HepG2 (cell line): ENCODE measurements around the gene ECHS1. TPM values are rescaled to one million over a fixed set of nuclear protein-coding genes. Genes with fewer than 3 reads are reported as not detected.

Experiments
- ATAC-seq: fragments of 200-7000 bp; cut with Tn5 transposase; 3 replicates; pipeline ENCODE4 v1.9.1; 2020; ENCODE audit warnings: mild to moderate bottlenecking, moderate library complexity
- BruUV-seq: library from RNA; stranded (reverse); fragments of 400-500 nt; replicated peaks from 2 replicates; lab custom pipeline; 2021; lab: Mats Ljungman, UMichigan
- CTCF ChIA-PET: fragments of 300-600 bp; formaldehyde crosslinking; extraction: SDS; loops from one replicate; lab custom pipeline; 2021; ENCODE audit warnings: low total read pairs, inconsistent platforms, low intra/inter-chr PET ratio; lab: Yijun Ruan, JAX
- POLR2A ChIA-PET: fragments of 350-600 bp; sonication (Branson Sonifier 250); formaldehyde crosslinking; loops from one replicate; lab custom pipeline; 2020; ENCODE audit warnings: antibody characterized with exemption, inconsistent platforms; lab: Yijun Ruan, JAX
- DNase-seq: peaks from one replicate; pipeline ENCODE4 v3.0.0-alpha.2; 2015; ENCODE audit warnings: low spot score
- FAIRE-seq: peaks from 3 replicates; lab custom pipeline; 2011; peaks lifted over from hg19 to GRCh38; lab: Jason Lieb, UNC
- H2AFZ ChIP-seq: one replicate; pipeline ENCODE4 v1.6.1; 2011; ENCODE audit warnings: low read length, inconsistent platforms
- H3K27ac ChIP-seq: fragments of 300-600 bp; 3 replicates; pipeline ENCODE4 v1.8.0; 2011; ENCODE audit warnings: mixed run types, mild to moderate bottlenecking, mixed read lengths, low read length, inconsistent platforms; ENCODE audit not compliant: insufficient read depth; ENCODE audit errors: extremely low read length
- H3K27me3 ChIP-seq, 2 experiments: fragments of 200-600 bp in 1 of 2; 2 replicates in 1 of 2; 3 replicates in 1 of 2; pipeline versions ENCODE4 v1.6.0 to v1.8.0; 2011; ENCODE audit warnings: low read length in 2 of 2, mild to moderate bottlenecking in 2 of 2, moderate library complexity in 2 of 2, inconsistent platforms in 1 of 2; ENCODE audit not compliant: insufficient read depth in 2 of 2, control insufficient read depth in 1 of 2
- H3K36me3 ChIP-seq, 2 experiments: fragments of 200-600 bp in 1 of 2; replicated peaks in 1 of 2; 2 replicates in 1 of 2; 3 replicates in 1 of 2; pipeline versions ENCODE4 v1.5.1 to v1.8.0; 2011; ENCODE audit warnings: low read length in 2 of 2, inconsistent platforms in 1 of 2; ENCODE audit not compliant: insufficient read depth in 2 of 2, control insufficient read depth in 1 of 2
- H3K4me1 ChIP-seq: 2 replicates; pipeline ENCODE4 v1.5.1; 2012; ENCODE audit warnings: low read length, inconsistent platforms; ENCODE audit not compliant: insufficient read depth
- H3K4me2 ChIP-seq: 2 replicates; pipeline ENCODE4 v1.6.0; 2011; ENCODE audit warnings: low read depth, low read length, inconsistent platforms
- H3K4me3 ChIP-seq, 3 experiments: fragments of 200-600 bp in 1 of 3; sonication (generic), shearing (Covaris generic) in 1 of 3; replicated peaks in 1 of 3; 2 replicates each; pipeline ENCODE4 v1.5.1; 2011 to 2016; ENCODE audit warnings: low read length in 3 of 3, inconsistent platforms in 2 of 3, low read depth in 2 of 3, mild to moderate bottlenecking in 2 of 3, control low read depth in 1 of 3, mixed read lengths in 1 of 3; ENCODE audit not compliant: insufficient read depth in 1 of 3
- H3K79me2 ChIP-seq: one replicate; pipeline ENCODE4 v1.6.1; 2011; ENCODE audit warnings: low read length, inconsistent platforms; ENCODE audit not compliant: insufficient read depth
- H3K9ac ChIP-seq: 2 replicates; pipeline ENCODE4 v1.6.0; 2011; ENCODE audit warnings: mild to moderate bottlenecking, low read depth, low read length, inconsistent platforms; ENCODE audit not compliant: insufficient read depth
- H3K9me3 ChIP-seq: 2 replicates; pipeline ENCODE4 v1.5.1; 2012; ENCODE audit warnings: mild to moderate bottlenecking, low read length
- H4K20me1 ChIP-seq: 2 replicates; pipeline ENCODE4 v1.6.0; 2011; ENCODE audit warnings: inconsistent platforms, mild to moderate bottlenecking, low read length, moderate library complexity; ENCODE audit not compliant: insufficient read depth
- HNRNPL ChIP-seq: fragments of 200-400 bp; formaldehyde crosslinking; IDR thresholded peaks from 2 replicates; pipeline ENCODE4 v1.6.1; 2017; ENCODE audit warnings: mild to moderate bottlenecking, low read depth, low read length
- HNRNPLL ChIP-seq: fragments of 200-400 bp; formaldehyde crosslinking; IDR thresholded peaks from 2 replicates; pipeline ENCODE4 v1.6.1; 2017; ENCODE audit warnings: mild to moderate bottlenecking, low read depth, low read length; ENCODE audit not compliant: poor library complexity, severe bottlenecking
- ZBTB7B ChIP-seq: sonication (generic); formaldehyde crosslinking; IDR thresholded peaks from 2 replicates; pipeline ENCODE4 v1.4.0; 2020; ENCODE audit warnings: missing genetic modification reagents
- WGBS: methylation state at CpG from one replicate; pipeline ENCODE4 v1.1.6; 2017; ENCODE audit warnings: low lambda C conversion rate; 5-methylcytosine and 5-hydroxymethylcytosine counted together
- in situ Hi-C: cut with HindIII; loops from 2 replicates; pipeline ENCODE4 v1.10.0; 2017; ENCODE audit warnings: low pct_unique_long_range_greater_than_20kb; ENCODE audit not compliant: extremely low pct_ligation_motif_present
- intact Hi-C: fragments of 100-400 bp; cut with micrococcal nuclease; formaldehyde crosslinking; loops from one replicate; pipeline ENCODE4 v1.10.0; 2022; ENCODE audit not compliant: unreplicated experiment
- polyA plus RNA-seq, 8 experiments: library from polyadenylated mRNA; depleted of rRNA in 3 of 8; stranded (reverse) in 7 of 8; unstranded in 1 of 8; fragments of >200 nt; fragmentation: Illumina TruSeq in 4 of 8; extraction: Trizol in 4 of 8; gene quantifications; 2 replicates each; pipeline versions ENCODE4 v1.2.1 to v1.2.3, GENCODE V29; 2011 to 2016; ENCODE audit warnings: low read depth in 4 of 8, missing spikeins in 1 of 8, mixed read lengths in 1 of 8; ENCODE audit not compliant: insufficient read depth in 1 of 8
- total RNA-seq, 5 experiments: library from RNA; depleted of rRNA; stranded (reverse); fragments of >200 nt; fragmentation: Illumina TruSeq; extraction: Trizol; gene quantifications; 2 replicates each; pipeline ENCODE4 v1.2.3, GENCODE V29; 2016; ENCODE audit warnings: low read depth in 1 of 5
- TF ChIP-seq, protein P1 (sequence below): sonication (generic); formaldehyde crosslinking; IDR thresholded peaks from 2 replicates; pipeline ENCODE4 v1.8.0; 2022; ENCODE audit warnings: mild to moderate bottlenecking, missing genetic modification reagents, moderate library complexity
- TF ChIP-seq, protein P2 (sequence below): sonication (generic); formaldehyde crosslinking; IDR thresholded peaks from 2 replicates; pipeline ENCODE4 v1.4.0; 2020; ENCODE audit warnings: low read depth, mild to moderate bottlenecking, missing genetic modification reagents
- TF ChIP-seq, protein P3 (sequence below): sonication (generic); formaldehyde crosslinking; IDR thresholded peaks from 2 replicates; pipeline ENCODE4 v1.5.0; 2020; ENCODE audit warnings: missing genetic modification reagents
- TF ChIP-seq, protein P4 (sequence below): sonication (generic); formaldehyde crosslinking; IDR thresholded peaks from 2 replicates; pipeline ENCODE4 v1.5.1; 2020; ENCODE audit warnings: mild to moderate bottlenecking, missing genetic modification reagents, moderate library complexity
- TF ChIP-seq, protein P5 (sequence below): sonication (generic); formaldehyde crosslinking; IDR thresholded peaks from 2 replicates; pipeline ENCODE4 v1.4.0; 2020; ENCODE audit warnings: mild to moderate bottlenecking, missing genetic modification reagents

ECHS1 gene
- total and polyA plus RNA-seq, 2 of the 13 experiments (the other 11 are each of a cell fraction or from before 2014, with no cell fraction given): 32.7 to 195 TPM

DNA sequence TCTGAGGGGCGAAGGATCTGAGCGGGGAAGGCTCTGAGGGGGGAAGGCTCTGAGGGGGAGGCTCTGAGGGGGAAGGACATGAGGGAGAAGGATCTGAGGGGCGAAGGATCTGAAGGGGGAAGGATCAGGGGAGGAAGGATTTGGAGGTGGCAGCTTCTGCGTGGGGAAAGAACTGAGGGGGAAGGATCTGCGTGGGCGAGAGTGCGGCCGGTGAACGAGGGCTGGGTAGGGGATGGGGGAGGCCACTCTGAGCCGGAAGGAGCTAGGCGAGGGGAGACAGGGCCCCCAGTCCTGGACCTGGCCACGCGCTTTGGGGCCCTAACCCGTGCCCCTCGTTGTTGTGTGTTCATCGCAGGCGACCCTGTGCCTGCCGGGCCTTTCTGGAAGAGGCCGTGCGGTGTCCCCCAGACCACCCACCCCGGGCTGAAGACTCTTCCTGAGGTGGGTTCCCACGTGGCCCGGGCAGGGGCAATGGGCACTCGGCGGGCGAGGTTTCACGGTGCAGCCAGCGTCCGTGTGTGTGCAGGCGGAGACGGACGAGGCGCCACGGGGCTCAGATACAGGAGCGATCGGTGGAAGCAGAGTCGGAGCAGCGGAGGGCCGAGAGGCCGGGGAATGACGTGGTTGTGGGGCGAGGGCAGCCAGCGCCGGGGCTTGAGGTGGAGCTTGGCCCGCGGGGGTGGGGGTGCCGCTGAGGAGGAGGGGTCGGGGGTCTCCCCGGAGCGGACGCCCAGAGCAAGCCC, 38.5 kb downstream of the ECHS1 start:
- H3K27me3 ChIP-seq: peaks cover 6 to 61% of the 10 kb centered on the region in 2 experiments; a peak in 4 of 5 replicates
- intact Hi-C loops (no loop called here), in situ Hi-C loops (no loop called here)
- H3K4me3 ChIP-seq: peak overlapping the region; percentile 19 to 72 (median 42); a peak in 4 of 6 replicates
- no peak overlapping the region for H2AFZ ChIP-seq
- no peak overlapping the region for H3K27ac ChIP-seq
- ATAC-seq (peak; percentile 66), DNase-seq (no peak), FAIRE-seq (no peak)
- POLR2A ChIA-PET: interaction anchor here (1.0 kb wide), 1 partner anchor 23 kb away, joined by 3 read pairs; the partner anchor contains the start of gene FUOM
- 9% methylated on average over 32 of the region's 51 CpGs for WGBS
- CTCF ChIA-PET: no interaction called here
- no peaks in the 10 kb centered on the region for H4K20me1 ChIP-seq
- H3K4me2 ChIP-seq: peak overlapping the region; percentile 64
- H3K4me1 ChIP-seq: peaks cover 22% of the 10 kb centered on the region
- BruUV-seq: no TSS peak
- no peaks in the 10 kb centered on the region for H3K79me2 ChIP-seq
- H3K9ac ChIP-seq: 0 out of 2 replicates have a peak overlapping the region, but pooled peaks have one; percentile 8
- H3K36me3 ChIP-seq: no peaks in the 10 kb centered on the region
- no peaks in the 10 kb centered on the region for H3K9me3 ChIP-seq
- TF ChIP-seq HNRNPLL (peak; percentile 36), ZBTB7B (CRISPR knock-in tag) (no peak), HNRNPL (0 out of 2 replicates have a peak, but pooled peaks have one; percentile 18)
- TF ChIP-seq, protein P1, sequence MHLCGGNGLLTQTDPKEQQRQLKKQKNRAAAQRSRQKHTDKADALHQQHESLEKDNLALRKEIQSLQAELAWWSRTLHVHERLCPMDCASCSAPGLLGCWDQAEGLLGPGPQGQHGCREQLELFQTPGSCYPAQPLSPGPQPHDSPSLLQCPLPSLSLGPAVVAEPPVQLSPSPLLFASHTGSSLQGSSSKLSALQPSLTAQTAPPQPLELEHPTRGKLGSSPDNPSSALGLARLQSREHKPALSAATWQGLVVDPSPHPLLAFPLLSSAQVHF (CRISPR knock-in tag): 0 out of 2 replicates have a peak, but pooled peaks have one; percentile 24
- TF ChIP-seq, protein P2, sequence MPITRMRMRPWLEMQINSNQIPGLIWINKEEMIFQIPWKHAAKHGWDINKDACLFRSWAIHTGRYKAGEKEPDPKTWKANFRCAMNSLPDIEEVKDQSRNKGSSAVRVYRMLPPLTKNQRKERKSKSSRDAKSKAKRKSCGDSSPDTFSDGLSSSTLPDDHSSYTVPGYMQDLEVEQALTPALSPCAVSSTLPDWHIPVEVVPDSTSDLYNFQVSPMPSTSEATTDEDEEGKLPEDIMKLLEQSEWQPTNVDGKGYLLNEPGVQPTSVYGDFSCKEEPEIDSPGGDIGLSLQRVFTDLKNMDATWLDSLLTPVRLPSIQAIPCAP (CRISPR knock-in tag): no peak
- TF ChIP-seq, protein P3, sequence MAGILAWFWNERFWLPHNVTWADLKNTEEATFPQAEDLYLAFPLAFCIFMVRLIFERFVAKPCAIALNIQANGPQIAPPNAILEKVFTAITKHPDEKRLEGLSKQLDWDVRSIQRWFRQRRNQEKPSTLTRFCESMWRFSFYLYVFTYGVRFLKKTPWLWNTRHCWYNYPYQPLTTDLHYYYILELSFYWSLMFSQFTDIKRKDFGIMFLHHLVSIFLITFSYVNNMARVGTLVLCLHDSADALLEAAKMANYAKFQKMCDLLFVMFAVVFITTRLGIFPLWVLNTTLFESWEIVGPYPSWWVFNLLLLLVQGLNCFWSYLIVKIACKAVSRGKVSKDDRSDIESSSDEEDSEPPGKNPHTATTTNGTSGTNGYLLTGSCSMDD (CRISPR knock-in tag): no peak
- TF ChIP-seq, protein P4, sequence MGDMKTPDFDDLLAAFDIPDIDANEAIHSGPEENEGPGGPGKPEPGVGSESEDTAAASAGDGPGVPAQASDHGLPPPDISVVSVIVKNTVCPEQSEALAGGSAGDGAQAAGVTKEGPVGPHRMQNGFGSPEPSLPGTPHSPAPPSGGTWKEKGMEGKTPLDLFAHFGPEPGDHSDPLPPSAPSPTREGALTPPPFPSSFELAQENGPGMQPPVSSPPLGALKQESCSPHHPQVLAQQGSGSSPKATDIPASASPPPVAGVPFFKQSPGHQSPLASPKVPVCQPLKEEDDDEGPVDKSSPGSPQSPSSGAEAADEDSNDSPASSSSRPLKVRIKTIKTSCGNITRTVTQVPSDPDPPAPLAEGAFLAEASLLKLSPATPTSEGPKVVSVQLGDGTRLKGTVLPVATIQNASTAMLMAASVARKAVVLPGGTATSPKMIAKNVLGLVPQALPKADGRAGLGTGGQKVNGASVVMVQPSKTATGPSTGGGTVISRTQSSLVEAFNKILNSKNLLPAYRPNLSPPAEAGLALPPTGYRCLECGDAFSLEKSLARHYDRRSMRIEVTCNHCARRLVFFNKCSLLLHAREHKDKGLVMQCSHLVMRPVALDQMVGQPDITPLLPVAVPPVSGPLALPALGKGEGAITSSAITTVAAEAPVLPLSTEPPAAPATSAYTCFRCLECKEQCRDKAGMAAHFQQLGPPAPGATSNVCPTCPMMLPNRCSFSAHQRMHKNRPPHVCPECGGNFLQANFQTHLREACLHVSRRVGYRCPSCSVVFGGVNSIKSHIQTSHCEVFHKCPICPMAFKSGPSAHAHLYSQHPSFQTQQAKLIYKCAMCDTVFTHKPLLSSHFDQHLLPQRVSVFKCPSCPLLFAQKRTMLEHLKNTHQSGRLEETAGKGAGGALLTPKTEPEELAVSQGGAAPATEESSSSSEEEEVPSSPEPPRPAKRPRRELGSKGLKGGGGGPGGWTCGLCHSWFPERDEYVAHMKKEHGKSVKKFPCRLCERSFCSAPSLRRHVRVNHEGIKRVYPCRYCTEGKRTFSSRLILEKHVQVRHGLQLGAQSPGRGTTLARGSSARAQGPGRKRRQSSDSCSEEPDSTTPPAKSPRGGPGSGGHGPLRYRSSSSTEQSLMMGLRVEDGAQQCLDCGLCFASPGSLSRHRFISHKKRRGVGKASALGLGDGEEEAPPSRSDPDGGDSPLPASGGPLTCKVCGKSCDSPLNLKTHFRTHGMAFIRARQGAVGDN (CRISPR knock-in tag): peak; percentile 40; the same call in 1 of the 2 replicates
- TF ChIP-seq, protein P5, sequence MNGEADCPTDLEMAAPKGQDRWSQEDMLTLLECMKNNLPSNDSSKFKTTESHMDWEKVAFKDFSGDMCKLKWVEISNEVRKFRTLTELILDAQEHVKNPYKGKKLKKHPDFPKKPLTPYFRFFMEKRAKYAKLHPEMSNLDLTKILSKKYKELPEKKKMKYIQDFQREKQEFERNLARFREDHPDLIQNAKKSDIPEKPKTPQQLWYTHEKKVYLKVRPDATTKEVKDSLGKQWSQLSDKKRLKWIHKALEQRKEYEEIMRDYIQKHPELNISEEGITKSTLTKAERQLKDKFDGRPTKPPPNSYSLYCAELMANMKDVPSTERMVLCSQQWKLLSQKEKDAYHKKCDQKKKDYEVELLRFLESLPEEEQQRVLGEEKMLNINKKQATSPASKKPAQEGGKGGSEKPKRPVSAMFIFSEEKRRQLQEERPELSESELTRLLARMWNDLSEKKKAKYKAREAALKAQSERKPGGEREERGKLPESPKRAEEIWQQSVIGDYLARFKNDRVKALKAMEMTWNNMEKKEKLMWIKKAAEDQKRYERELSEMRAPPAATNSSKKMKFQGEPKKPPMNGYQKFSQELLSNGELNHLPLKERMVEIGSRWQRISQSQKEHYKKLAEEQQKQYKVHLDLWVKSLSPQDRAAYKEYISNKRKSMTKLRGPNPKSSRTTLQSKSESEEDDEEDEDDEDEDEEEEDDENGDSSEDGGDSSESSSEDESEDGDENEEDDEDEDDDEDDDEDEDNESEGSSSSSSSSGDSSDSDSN: peak; percentile 31; the same call in 1 of the 2 replicates
